Esophagus mucosa (tissue), 1 donor: ENCODE results near the gene HUWE1. TPM values are rescaled to one million over a fixed set of nuclear protein-coding genes. Genes with fewer than 3 reads are reported as not detected.

Experiments used
- ATAC-seq: fragments of 200-7000 bp; cut with Tn5 transposase; one replicate; pipeline ENCODE4 v1.9.1; 2020
- total RNA-seq: library from RNA; stranded (reverse); gene quantifications from one replicate; pipeline ENCODE4 v1.2.4, GENCODE V29; 2023
- donor health status: DM: yes; HTN: yes; CAD: no.

The HUWE1 gene
- total RNA-seq, 1 donor from 2014 or later, result 136 TPM

DNA sequence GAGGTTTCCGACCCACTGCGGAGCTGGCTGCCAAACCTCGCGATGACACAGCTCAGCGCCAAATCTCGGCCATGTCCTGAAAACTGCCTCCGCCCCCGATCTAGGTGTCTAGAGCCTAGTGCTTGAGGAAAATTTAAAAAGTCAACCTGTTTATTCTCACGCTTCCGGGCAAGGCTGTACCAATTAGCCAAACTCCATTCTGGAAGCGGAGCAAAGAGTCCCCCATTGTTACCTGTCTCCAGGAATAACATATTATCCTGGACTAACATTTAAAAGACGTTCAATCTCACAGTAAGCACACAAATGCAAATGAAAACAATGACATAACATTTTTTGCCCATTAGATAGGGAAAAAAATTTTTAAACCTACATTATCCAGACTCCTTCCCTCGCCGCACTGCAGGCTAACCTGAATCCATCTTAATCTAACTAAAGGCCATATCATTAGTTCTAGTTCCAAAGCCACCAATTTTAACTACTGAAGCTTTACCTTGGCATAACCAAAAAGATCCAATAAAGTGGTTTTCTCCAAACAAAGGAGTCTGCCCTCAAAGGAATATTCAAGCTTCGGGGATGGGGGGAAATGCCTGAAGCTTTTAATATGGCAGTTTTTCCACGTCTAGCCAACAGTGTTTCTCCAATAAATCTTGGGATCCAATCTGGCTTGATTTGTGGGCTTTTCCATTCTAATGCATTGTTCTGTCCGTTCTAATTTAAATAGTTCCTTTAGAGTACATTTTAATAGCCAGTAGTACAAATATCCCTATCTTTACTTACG lies 1.9 kb downstream of the HUWE1 start:
- no peak for ATAC-seq

DNA sequence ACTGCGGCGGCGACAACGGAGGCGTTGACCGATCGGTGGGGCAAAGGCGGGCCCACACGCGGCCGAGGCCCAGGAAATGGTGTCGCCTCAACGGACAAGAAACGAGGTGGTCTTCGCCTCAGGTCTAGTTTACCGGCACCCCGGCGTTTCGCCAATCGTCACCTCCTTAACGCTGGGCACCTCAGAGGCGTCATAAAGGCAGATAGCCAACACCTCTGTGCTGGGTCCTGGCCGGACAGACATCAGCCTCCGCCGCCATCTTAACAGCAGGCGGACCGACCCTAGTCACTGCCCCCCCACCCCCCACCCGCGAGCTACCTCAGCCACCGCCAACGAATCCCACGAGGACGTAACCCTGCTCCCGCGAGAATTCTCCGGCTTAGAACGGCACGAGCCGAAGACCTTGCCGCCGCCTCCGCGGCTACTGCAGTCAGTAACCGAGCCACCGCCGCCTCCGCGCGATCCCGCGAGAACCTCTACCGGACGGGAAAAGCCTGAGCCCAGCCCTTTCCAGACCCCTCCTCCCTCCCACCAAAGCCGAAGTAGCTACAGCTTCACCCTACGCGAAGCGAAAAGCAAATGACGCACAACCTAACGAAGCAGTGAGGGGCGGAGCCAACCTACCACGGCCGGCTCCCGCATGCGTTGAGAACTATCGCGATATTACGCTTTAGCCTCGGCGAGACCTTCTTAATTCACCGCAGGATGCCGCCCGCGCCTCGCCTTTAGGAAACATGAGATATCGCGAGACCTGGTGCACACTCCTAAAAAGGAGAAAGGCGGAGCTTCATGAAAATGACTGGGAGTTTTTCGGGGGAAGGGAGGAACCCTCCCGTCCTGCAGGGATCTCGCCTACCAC lies 2.7 kb downstream of the HUWE1 start:
- ATAC-seq, result peak; percentile 90

DNA sequence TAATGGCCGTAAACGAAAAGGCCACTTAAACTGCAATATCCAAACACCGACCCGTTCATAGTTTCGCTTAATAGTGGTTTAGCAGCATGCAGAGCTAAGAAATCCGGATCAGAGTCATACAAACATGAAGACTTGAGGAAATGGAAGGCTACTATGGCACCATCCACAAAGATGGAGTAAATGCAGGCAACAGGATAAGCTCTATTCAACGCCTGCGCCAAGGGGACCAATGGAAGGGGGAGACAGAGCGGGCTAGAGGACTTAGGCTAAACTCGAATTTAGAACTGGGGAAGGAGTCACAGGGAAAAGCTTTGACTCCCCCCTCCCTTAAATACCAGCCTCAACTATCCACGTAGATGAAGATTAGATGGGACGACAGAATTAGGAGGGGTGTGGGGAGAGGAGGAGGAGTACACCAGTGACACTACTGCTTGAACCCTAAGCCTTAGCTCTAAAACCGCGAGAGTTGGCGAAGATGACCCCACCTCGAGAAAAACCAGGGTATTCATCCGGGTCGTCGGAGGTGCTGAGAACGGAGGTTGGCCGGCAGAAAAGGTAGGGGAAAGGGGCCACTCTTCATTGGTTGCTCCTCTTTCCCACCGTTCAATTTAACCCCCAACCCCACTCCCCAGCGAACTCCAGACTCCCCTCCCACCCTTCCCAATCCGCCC lies 3.5 kb downstream of the HUWE1 start:
- ATAC-seq, result no peak

DNA sequence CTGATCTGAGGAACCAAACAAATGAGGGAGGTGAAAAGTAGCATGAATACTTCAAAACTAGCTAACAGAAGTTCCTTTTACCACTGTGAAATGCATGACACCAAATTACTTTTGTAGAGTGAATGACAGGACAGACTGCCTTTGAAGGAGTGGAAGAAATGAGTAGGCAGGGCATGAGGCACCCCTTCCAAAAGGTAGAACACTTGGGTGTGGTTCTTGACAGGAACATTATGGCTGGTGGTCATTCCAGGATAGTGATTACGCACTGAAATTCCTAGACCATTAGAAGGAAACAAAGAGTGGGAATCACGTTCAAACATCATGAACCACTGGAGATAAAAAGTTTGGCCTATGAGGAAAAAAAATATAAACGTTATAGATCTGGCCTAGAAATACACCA lies 4.9 kb downstream of the HUWE1 start:
- no peak for ATAC-seq

DNA sequence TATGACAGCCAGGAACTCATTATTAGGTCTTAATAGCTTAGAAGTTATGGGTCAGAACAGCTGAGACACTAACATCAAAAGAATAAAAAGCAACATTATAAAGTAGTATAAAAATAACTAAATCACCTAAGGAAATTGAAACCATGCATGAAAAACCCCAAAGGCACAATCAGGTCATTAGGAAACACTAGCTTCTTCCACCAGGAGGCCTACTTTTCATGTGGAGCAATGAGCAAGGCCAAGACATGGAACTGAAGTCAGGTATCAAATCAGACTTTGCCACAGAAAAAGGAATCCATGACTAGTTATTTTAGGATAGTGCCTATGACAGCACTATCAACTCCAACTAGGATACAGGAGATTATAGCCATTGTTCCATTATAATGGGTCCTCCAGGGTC lies 7.9 kb downstream of the HUWE1 start:
- ATAC-seq, result no peak

DNA sequence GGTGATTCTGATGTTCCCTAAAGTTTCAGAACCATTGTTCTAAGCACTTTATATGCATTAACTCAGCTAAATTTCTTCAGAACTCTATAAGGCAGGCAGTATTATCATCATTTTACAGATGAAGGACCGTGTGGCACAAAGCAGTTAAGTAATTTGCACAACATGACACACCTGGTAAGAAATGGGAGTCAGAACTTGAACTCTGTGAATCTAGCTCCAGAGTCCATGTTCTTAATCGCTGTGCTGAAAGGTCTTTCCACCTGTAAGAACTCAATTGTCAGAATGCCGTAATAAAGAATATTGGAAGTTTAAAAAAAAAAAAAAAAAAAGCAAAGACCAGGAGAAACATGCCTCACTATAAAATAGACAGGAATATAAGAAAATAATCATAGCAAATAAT lies 9.2 kb downstream of the HUWE1 start:
- no peak for ATAC-seq

DNA sequence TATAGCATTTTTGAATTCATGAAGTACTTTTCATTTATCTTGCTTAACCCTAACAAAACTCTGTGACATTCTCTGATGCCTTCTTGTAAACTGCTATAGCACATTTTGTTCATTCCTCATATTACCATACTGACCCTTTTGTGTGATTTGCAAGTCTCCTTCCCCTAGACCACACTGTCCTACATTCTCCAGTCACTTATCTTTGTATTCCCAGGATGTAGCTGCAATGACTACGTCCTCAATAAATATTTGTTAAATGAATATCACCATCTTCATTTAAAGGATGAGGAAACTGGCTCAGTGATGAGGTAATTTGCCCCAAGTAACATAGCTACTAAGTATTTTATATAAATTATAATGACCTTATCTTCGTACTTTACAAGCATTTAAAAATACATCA lies 11.9 kb downstream of the HUWE1 start:
- no peak for ATAC-seq

DNA sequence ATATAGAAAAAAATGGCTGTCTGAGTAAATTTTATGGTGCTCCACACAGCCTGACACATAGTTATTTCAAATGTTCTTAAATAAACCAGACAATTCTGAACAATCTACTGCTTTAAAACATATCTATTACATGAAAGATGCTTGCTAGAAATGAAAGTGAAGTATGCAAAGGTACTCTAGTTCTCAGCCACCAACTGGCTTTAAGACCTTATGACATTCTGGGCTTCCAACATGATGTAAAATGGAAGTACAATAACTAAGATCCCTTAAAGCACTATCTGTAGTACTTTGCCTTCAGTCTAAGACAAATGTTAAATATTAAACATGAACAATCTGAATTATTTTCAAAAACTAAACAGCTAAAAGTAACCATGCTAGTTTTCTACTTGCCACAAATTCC lies 17.3 kb downstream of the HUWE1 start:
- ATAC-seq, result no peak

DNA sequence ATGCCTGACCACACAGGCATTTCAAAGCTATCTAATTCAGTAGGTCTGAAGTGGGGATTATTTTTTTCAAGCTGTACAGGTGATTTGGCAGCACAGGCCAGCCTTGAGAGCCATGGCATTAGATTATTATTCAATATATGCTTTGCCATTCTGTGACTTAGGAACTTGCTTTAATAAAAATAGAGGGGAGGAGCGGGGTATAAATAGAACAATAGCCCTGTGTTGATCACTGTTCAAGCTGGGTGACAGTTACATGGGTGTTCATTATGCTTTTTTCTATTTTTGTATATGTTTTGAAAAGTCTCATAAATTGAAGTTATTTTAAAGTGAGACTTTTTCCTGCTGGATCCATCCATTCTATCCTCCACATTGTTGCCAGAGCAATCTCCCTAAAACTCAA lies 20.3 kb downstream of the HUWE1 start:
- no peak for ATAC-seq

DNA sequence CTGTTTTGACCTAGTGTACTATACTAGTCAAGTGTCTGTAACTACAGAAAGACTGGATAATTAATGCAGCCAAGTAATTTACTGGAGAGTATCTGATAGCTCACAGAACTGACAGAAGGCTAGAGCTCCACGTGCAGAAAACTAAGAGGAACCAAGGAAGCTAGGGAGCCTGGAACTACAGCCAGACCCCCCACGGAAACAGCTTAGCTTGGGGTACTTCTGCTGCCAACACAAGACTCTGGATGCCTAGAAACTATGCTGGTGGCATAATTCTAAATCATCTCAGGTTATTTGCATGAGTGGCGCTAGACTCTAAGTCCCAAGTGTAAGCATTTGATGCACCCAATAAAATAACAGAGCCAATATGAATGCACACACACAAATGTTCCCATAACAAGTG lies 26.5 kb downstream of the HUWE1 start:
- no peak for ATAC-seq

DNA sequence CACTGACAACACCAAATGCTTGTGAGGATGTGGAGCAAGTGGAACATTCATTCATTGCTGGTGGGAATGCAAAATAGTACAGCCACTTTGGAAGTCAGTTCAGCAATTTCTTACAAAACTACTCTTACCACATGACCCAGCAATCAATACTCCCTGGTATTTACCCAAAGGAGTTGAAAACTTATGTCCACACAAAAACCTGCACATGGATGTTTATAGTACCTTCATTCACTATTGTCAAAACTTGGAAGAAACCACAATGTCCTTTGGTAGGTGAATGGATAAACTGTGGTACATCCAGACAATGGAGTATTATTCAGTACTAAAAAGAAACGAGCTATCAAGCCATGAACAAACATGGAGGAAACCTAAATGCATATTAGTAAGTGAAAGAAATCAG lies 27.5 kb downstream of the HUWE1 start:
- no peak for ATAC-seq

DNA sequence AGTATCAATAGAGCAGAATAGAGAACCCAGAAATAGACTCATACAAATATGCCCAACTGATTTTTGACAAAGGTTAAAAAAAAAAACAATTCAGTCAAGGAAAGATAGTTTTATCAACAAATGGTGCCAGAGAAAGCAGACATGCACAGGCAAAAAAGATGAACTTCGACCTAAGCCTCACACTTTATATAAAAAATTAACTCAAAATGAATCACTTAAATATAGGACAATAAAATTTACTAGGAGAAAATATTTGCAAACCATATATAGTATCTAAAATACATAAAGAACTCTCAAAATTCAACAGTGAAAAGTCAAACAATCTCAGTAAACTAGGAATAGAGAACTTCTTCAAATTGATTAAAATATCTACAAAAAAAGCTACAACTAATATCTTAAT lies 29.7 kb downstream of the HUWE1 start:
- ATAC-seq, result no peak

DNA sequence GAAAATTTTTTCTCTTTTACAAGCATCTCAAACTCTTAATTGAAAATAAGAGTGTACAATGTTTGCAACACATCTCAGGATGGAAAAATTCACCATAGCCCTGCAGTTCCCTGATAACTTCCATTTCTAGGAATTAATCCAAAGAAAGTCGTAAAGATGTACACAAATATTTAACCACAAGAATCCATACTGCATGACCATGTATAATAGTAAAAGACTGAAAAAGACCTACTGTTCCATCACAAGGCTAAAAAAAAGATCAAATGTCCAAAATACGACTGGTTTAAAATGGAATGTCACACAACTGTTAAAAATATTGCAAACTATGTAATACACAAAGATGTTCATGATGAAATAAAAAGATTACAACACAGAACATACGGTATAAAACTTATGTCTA lies 32.1 kb downstream of the HUWE1 start:
- ATAC-seq, result no peak

DNA sequence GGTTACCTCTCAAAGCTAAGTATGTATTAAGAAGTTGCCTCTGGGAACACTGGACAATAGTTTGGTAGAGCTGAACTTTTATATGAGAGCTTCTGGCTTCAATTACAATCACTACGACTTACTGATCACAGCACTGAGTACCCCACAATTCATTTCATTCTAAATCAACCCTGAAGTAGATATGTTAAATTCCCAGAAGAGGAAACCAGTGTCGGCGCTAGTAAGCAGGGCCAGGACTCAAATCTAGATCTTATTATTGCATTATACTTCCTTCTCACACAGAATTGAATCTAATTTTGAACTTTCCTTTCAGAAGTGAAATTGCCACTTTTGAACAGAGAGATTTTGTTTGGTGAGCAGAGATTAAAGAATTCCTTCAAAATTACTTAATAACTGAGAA lies 41.8 kb downstream of the HUWE1 start:
- no peak for ATAC-seq

DNA sequence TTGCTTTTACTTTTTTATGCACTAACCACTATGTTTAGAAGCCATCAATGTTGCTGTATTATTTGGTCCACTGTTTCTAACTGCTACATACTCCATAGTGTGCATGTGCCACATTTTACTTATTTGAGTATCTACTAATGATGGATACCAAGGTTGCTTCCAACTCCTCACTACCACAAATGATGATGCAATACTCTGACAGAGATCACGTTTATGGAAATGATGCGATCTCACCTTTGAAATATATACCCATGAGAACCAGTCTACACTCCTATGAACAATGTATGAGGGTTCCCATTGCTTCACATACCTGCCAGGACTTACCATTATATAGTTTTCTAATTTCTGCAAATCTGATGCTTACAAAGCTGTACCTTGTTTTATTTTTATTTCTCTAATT lies 44.2 kb downstream of the HUWE1 start:
- no peak for ATAC-seq

DNA sequence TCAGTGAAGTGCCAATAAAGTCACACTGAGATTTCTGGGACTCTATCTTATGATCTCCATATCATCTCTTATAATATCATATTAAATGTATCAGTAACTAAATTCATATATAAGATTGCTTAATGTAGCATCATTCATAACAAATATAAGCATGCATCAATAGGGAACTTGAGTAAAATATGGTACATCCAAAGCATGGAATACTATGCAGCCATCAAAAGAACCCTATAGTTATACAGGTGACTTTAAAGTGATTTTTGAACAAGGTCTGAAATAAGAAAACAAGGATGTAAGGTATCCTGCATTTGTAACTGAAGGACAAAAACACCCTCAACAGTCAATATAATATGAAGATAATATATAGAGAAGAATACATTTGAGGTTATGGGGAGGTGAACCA lies 47.3 kb downstream of the HUWE1 start:
- no peak for ATAC-seq

DNA sequence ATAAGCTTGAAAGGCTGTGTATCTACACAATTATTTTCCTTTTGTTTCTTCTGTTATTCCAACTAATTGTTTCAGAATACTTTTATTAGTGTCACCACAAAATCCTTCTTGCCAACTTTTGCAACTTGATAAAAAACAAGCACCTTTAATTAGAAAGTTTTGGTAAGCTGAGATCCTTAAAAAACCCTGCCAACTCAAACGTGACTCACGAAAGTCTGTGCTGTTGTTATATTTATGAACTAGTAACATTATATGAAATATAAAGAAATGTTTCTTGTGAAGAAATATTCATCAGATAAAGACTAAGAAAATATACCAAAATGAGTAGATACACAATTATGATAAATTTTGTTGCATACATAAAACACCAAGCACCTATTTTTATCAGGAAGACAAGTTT lies 49.0 kb downstream of the HUWE1 start:
- no peak for ATAC-seq

DNA sequence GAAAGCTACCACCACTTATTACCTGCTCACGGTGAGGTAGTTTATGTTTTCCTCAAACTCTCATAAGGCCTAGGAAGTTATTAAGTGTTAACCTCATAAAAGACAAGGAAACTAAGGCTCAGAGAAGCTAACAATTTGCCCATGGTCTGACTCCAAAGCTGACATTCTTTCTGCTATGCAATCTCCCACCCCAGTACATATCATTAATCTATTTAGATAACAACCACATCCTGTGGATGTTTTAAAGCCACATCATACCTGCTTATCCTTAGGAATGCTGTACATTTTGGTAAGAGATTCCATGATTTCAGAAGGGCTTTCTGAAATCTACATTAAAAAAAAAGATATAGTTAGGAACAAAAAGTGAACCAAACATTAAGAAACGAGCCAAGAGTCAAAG lies 55.4 kb downstream of the HUWE1 start:
- no peak for ATAC-seq

DNA sequence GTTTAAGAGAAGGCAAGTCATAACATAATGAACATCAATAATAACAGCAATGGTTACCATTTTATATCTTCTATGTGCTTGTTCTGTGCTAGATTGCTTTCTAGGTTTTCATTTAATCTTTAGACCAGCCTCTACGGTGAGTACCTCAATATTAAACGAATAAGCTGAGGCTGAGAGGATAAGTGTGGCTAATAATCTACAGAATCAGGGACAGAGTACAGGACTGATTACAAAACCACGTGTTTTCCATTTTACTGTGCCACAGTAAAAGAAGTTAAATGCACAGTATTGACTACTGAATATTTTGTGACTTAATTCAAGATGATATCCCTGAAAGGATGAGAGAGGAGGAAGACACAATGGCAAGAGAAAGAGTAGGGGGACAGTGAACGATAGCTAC lies 56.3 kb downstream of the HUWE1 start:
- no peak for ATAC-seq

DNA sequence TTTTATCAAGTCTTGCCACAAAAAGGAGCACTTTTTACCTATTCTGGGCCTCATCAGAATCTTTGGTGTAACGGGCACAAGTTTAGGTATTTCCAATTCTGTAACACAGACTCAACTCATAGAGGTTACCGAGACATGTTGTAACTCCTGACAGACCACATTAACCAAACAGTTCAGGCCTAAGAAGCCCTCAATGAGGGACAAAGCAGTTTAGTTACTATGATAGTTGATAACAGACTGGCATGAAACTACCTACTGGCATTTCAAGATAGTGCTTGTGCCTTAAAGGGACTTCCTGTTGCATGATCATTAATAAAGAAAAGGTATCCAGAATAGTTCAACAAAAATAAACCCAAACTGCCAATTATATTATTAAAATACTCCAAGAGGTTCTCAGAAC lies 64.1 kb downstream of the HUWE1 start:
- no peak for ATAC-seq

DNA sequence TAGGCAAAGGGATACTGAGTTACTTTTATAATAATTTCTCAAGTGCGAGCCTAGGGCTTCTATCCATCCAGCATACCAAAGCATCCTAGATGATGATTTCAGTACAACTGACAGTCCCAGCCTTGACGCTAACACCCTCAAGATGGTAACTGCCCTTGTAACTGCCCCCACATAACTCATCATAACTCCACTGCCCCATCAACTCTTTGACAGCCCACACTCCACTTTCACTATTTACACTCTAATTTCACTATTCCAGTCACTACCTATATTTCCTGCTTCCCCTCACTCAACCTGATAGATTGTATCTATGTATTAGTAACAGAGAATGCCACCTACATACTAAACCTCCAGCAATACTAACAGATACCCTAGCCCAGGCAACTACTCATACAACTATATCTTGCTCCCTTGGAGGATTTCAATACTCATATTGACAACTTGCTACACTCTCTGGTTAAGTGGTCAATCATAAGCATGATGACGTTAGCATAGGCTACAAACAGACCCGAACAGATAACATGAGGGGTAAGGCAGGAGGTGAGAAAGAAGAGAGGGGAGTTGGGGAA lies 65.0 kb downstream of the HUWE1 start:
- no peak for ATAC-seq

DNA sequence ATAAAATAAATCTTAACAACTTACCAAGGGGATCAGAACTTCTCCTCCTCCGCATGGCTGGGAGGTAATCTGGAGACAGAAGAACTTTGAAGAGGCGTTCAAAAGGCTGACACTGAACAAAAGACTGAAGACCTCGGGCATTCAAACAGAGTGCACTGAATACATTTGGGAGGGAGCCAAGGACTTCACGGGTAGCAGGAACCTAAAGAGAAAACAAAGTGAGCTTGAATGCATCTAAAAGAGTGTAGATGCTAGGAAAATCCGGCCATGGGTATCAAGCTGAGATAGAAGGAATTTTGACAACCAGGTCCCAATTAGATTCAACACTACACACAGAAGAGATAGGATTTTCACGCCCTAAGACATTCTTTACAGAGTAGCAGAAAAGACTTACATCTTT lies 69.6 kb downstream of the HUWE1 start:
- no peak for ATAC-seq

DNA sequence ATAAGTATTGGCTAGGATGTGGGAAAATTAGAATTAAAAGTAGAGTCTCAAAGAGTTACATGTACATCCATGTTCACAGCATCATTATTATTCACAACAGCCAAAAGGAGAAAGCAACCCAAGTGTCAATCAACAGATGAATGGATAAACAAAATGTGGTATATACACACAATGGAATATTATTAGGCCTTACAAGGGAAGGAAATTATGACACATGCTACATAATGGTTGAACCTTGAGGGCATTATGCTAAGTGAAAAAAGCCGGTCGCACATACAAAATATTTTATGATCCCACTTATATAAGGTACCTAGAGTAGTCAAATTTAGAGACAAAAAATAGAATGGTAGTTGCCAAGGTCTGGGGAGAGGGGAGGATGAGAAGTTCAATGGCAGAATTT lies 80.1 kb downstream of the HUWE1 start:
- ATAC-seq, result no peak
